HG02885 (cell line): ENCODE measurements around the gene SHB.

Source experiments
- ATAC-seq: cut with Tn5 transposase; IDR thresholded peaks from one replicate; pipeline ENCODE4 v1.9.1; 2021; ENCODE audit warnings: mild to moderate bottlenecking; ENCODE audit not compliant: unreplicated experiment, poor library complexity

Gene SHB

GRCh38 chr9:38065369-38066075 lies 3.5 kb downstream of the SHB start:
- ATAC-seq, result no peak

GRCh38 chr9:38064842-38065368 lies 4.1 kb downstream of the SHB start:
- ATAC-seq, result no peak

GRCh38 chr9:38063363-38063707 lies 5.7 kb downstream of the SHB start:
- ATAC-seq, result no peak

GRCh38 chr9:38062498-38063362 lies 6.3 kb downstream of the SHB start:
- ATAC-seq, result no peak

GRCh38 chr9:38062106-38062497 lies 6.9 kb downstream of the SHB start:
- no peak for ATAC-seq

- peak; percentile 84 for ATAC-seq
Observed at GRCh38 chr9:38061326-38061977, 7.6 kb downstream of the SHB start.

- ATAC-seq, result no peak
Observed at GRCh38 chr9:38060681-38061080, 8.3 kb downstream of the SHB start.

- ATAC-seq, result no peak
Observed at GRCh38 chr9:38059233-38059936, 9.6 kb downstream of the SHB start.

GRCh38 chr9:38058452-38059232 lies 10.4 kb downstream of the SHB start:
- ATAC-seq, result no peak

- no peak for ATAC-seq
Observed at GRCh38 chr9:38057416-38058195, 11.4 kb downstream of the SHB start.

- no peak for ATAC-seq
Observed at GRCh38 chr9:38054653-38055052, 14.4 kb downstream of the SHB start.

GRCh38 chr9:38053697-38054461 lies 15.1 kb downstream of the SHB start:
- no peak for ATAC-seq

GRCh38 chr9:38051780-38052546 lies 17.1 kb downstream of the SHB start:
- ATAC-seq, result no peak

GRCh38 chr9:38048316-38048969 lies 20.6 kb downstream of the SHB start:
- no peak for ATAC-seq

GRCh38 chr9:38047301-38048251 lies 21.5 kb downstream of the SHB start:
- no peak for ATAC-seq
